Adipocyte (in vitro differentiated cells): ENCODE results near the gene KCTD12.
A peak's percentile ranks its signal among the peaks of the same experiment; 100 is the strongest.
"Not testable (repeated sequence)": the region's sequence is repeated elsewhere in the genome, so short reads cannot be mapped to it uniquely, and the experiment has no call there.

Experiments
- DNase-seq: peaks from one replicate; pipeline ENCODE4 v3.0.0-alpha.2; 2015; ENCODE audit warnings: low read depth
- H3K27me3 ChIP-seq: replicated peaks from 2 replicates; pipeline ENCODE4 v1.7.0; 2013; ENCODE audit warnings: mild to moderate bottlenecking, low read length, moderate library complexity; ENCODE audit not compliant: control insufficient read depth, insufficient read depth
- H3K36me3 ChIP-seq: 2 replicates; pipeline ENCODE4 v1.7.0; 2013; ENCODE audit warnings: low read length, mild to moderate bottlenecking, moderate library complexity; ENCODE audit not compliant: control insufficient read depth, insufficient read depth, severe bottlenecking
- H3K4me1 ChIP-seq: 2 replicates; pipeline ENCODE4 v1.7.0; 2013; ENCODE audit warnings: mild to moderate bottlenecking, low read length, moderate library complexity; ENCODE audit not compliant: control insufficient read depth, insufficient read depth
- H3K4me3 ChIP-seq: 2 replicates; pipeline ENCODE4 v1.7.0; 2013; ENCODE audit warnings: mild to moderate bottlenecking, low read length, moderate library complexity
- H3K9ac ChIP-seq: 2 replicates; pipeline ENCODE4 v1.7.0; 2013; ENCODE audit warnings: mild to moderate bottlenecking, low read length, moderate library complexity
- H3K9me3 ChIP-seq: 2 replicates; pipeline ENCODE4 v1.7.0; 2013; ENCODE audit warnings: mild to moderate bottlenecking, low read length, moderate library complexity; ENCODE audit not compliant: control insufficient read depth

Gene KCTD12

DNA sequence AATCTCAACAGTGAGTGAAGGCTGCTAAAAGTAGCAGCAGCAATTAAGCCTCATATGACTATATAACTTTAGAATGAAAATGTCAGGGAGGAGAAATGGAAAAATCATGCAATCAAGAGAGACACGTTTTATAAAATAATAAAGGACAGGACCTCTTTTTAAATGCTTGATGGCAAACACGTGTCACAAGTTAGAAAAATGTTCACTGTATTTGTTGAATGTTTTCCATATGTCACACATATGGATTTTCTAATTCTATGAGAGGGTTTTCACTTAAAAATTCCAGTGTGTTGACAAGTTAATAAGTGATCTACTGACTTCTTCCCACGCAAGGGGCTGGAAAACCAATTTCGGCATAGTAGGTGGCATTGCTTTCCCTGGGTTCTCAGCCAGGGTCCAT, 27.7 kb upstream of the KCTD12 start:
- no peaks in the 10 kb centered on the region for H3K9me3 ChIP-seq
- no peaks in the 10 kb centered on the region for H3K27me3 ChIP-seq
- H3K4me3 ChIP-seq = no peak overlapping the region
- H3K9ac ChIP-seq = no peak overlapping the region
- no peak for DNase-seq
- no peaks in the 10 kb centered on the region for H3K36me3 ChIP-seq
- H3K4me1 ChIP-seq = peaks cover 16% of the 10 kb centered on the region

- no peak for DNase-seq
- Histone ChIP-seq H3K9me3 (no peaks in the 10 kb centered on the region), H3K36me3 (no peaks in the 10 kb centered on the region), H3K4me1 (peaks cover 7% of the 10 kb centered on the region), H3K27me3 (no peaks in the 10 kb centered on the region), H3K4me3 (no peak overlapping the region), H3K9ac (no peak overlapping the region)
Measured at GRCh38 chr13:76912476-76912875, 26.3 kb upstream of the KCTD12 start.

DNA sequence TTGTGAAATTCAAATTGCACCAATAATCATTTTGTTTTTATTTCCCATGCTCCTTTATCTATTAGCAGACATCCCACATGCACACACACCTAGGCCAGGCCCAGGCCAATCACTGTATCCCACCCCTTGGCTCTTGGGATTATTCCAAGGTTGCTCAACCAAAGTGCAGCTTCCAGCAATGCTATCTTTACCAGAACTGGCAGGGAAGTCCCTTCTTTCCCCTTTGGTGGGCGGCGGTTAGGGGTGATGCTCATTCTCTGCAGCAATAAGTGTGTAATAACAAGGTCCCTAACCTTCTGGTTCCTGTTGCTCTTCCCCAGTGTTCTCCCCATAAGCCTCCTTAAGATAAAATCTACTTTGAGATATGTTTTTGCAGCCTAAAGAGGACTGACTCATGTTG, 18.3 kb upstream of the KCTD12 start:
- peak; percentile 49 for DNase-seq
- H3K4me1 ChIP-seq = no peaks in the 10 kb centered on the region
- H3K9me3 ChIP-seq = no peaks in the 10 kb centered on the region
- H3K36me3 ChIP-seq = no peaks in the 10 kb centered on the region
- no peak overlapping the region for H3K4me3 ChIP-seq
- no peaks in the 10 kb centered on the region for H3K27me3 ChIP-seq
- no peak overlapping the region for H3K9ac ChIP-seq

GRCh38 chr13:76903544-76904162, 17.4 kb upstream of the KCTD12 start:
- no peaks in the 10 kb centered on the region for H3K4me1 ChIP-seq
- peaks cover 3% of the 10 kb centered on the region for H3K9me3 ChIP-seq
- peak; percentile 92 for DNase-seq
- no peaks in the 10 kb centered on the region for H3K36me3 ChIP-seq
- no peak overlapping the region for H3K9ac ChIP-seq
- H3K27me3 ChIP-seq = no peaks in the 10 kb centered on the region
- H3K4me3 ChIP-seq = no peak overlapping the region

- not testable (repeated sequence) for H3K4me1 ChIP-seq, H3K27me3 ChIP-seq, H3K4me3 ChIP-seq, H3K36me3 ChIP-seq, H3K9ac ChIP-seq, DNase-seq
- H3K9me3 ChIP-seq = peaks cover 13% of the 10 kb centered on the region
Measured at GRCh38 chr13:76899066-76899465, 12.9 kb upstream of the KCTD12 start.

DNA sequence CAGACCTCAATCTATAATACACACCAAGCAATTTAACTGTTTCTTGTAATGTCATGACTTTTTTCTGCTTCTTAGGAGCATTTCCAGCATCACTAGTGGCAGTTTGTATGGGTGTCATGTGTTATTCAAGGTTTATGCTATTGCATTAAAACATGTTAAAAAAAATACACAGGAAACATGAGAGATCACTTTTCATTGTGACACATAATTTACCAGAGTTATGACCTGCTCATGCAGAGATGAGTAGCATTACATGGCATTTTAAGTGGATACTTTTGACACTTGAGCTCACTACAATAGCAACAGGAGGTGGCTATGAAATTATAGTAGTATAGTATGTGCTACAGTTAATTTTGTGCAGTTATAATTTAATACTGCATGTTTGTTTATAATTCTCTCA, 11.0 kb upstream of the KCTD12 start:
- DNase-seq, H3K27me3 ChIP-seq, H3K9ac ChIP-seq, H3K4me3 ChIP-seq, H3K36me3 ChIP-seq, H3K4me1 ChIP-seq: not testable (repeated sequence)
- H3K9me3 ChIP-seq = peaks cover 13% of the 10 kb centered on the region

GRCh38 chr13:76894401-76895110, 8.4 kb upstream of the KCTD12 start:
- no peak overlapping the region for H3K9ac ChIP-seq
- no peak for DNase-seq
- H3K27me3 ChIP-seq = no peaks in the 10 kb centered on the region
- peaks cover 5% of the 10 kb centered on the region for H3K4me1 ChIP-seq
- peaks cover 13% of the 10 kb centered on the region for H3K9me3 ChIP-seq
- no peak overlapping the region for H3K4me3 ChIP-seq
- H3K36me3 ChIP-seq = no peaks in the 10 kb centered on the region

- no peak overlapping the region for H3K9ac ChIP-seq
- no peaks in the 10 kb centered on the region for H3K36me3 ChIP-seq
- peaks cover 10% of the 10 kb centered on the region for H3K9me3 ChIP-seq
- H3K4me3 ChIP-seq = no peak overlapping the region
- DNase-seq = no peak
- no peaks in the 10 kb centered on the region for H3K27me3 ChIP-seq
- peaks cover 5% of the 10 kb centered on the region for H3K4me1 ChIP-seq
Measured at GRCh38 chr13:76892488-76892887, 6.3 kb upstream of the KCTD12 start.

GRCh38 chr13:76890021-76890420, 3.8 kb upstream of the KCTD12 start:
- Histone ChIP-seq H3K9me3 (no peaks in the 10 kb centered on the region), H3K4me1 (peaks cover 12% of the 10 kb centered on the region), H3K27me3 (no peaks in the 10 kb centered on the region), H3K36me3 (no peaks in the 10 kb centered on the region), H3K4me3 (no peak overlapping the region), H3K9ac (no peak overlapping the region)
- DNase-seq = peak; percentile 55

DNA sequence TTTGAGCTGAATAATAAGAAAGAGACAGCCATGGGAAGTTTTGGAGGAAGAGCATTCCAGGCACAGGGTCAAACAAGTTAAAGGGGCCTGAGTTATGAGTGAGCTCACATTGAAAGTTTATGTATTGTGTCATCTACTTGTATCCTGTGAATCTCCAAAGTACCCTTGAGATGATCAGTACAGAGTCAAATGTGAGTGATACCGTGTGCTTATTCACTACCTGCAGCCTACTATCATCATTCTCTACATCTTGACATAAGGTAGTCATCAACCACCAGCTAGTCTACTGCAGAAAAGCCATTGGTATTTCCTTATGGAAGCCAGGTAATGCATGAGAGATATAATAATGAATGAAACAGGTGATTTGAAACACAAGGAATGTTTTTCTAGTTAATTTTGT, 3.0 kb upstream of the KCTD12 start:
- H3K27me3 ChIP-seq = no peaks in the 10 kb centered on the region
- H3K36me3 ChIP-seq = no peaks in the 10 kb centered on the region
- H3K9ac ChIP-seq = no peak overlapping the region
- H3K4me3 ChIP-seq = no peak overlapping the region
- H3K4me1 ChIP-seq = peaks cover 20% of the 10 kb centered on the region
- H3K9me3 ChIP-seq = no peaks in the 10 kb centered on the region
- DNase-seq = no peak

DNA sequence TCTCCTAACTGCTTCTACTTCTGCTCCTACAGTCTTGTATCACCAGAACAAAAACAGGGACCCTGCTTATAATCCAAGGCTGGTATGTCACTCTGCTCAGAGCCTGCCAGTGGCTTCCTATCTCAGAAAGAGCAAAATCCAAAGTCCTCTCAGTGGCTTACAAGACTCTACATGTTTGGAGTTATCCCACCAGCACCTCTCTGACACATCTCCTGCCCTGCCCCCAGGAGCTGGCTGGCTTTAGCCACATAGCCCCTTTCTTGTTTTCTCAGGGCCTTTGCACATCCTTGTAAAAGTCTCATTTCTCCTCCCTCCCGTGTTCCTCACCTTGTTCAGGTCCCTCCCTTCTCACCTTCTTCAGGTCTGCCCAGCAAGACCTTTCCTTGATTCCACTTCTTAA, 2.2 kb upstream of the KCTD12 start:
- peaks cover 27% of the 10 kb centered on the region for H3K4me1 ChIP-seq
- no peak for DNase-seq
- H3K9me3 ChIP-seq = no peaks in the 10 kb centered on the region
- no peak overlapping the region for H3K4me3 ChIP-seq
- H3K36me3 ChIP-seq = no peaks in the 10 kb centered on the region
- no peak overlapping the region for H3K9ac ChIP-seq
- no peaks in the 10 kb centered on the region for H3K27me3 ChIP-seq
